GM18508 (cell line): Measurements from ENCODE around the gene PTPRM.

Source experiments
- ATAC-seq: cut with Tn5 transposase; IDR thresholded peaks from one replicate; pipeline ENCODE4 v1.9.1; 2021; ENCODE audit warnings: moderate number of reproducible peaks; ENCODE audit not compliant: insufficient read depth, unreplicated experiment

The PTPRM gene

GRCh38 chr18:7749008-7749405 is 181.9 kb downstream of the PTPRM start:
- no peak for ATAC-seq

DNA sequence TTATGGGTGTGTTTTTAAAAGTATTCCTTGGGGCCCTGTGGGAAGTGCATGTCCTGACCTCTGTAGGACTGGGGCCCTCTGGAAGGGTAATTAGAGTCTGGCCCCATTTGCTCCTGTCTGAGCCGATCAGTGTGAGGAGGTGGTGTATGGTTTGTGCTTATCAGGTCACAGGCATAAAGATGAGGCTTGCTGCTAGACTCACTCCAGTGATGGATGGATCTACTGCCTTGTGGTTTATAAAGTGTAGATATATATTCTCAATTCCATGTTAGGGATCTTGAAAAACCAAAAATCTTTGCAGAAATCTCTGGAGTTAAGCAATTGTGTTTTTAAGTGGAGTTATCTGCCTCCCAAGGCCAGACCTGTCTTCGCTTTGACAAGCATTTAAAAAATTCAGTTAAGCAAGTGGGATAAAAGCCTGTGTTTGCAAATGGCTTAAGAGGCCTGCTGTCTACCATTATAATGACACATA is 182.4 kb downstream of the PTPRM start:
- ATAC-seq: no peak

DNA sequence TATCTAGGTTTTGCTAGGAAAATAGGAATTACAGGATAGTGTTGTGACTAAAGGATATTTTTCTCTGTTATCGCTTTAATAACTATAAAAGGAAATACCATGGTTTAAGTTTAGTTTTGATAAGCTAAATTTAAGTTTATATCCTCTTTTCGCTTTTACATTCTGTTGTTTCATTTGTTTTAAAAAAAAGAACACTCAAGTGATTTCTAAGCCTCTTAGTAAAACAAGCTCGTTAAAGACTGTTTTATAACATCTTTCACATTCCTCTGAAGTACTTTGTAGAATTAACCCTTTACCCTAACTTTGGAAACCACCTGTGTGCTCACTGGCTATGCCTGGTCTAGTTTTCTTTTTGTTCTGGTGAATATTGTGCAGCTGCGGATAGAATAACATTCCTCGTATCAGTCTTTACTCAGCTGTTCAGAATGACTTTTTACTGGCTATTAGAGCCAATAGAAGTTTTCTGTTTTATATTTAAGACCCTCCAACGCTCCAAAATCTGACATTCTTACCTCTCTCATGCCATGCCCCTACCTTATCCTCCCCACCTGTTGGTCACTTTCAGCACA is 183.1 kb downstream of the PTPRM start:
- ATAC-seq: no peak

DNA sequence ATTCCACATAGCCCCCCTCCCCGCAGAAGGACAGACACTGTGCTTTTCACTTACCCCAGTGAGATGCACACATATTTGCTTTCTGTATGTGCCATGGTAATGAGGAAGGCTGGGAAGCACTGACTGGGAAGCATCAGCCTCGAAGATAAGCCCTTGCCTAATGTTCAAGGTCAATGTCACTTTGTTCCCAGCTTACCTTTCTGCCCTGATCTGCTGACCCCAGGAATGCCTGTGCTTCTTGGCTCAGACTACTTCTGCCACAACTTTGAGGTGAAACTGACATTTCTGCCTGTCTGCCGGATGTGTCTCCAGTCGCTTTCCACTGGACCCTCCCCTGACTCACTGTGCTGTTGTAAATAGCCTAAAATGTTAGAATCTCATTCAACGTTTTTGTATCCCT is 183.8 kb downstream of the PTPRM start:
- ATAC-seq: no peak

DNA sequence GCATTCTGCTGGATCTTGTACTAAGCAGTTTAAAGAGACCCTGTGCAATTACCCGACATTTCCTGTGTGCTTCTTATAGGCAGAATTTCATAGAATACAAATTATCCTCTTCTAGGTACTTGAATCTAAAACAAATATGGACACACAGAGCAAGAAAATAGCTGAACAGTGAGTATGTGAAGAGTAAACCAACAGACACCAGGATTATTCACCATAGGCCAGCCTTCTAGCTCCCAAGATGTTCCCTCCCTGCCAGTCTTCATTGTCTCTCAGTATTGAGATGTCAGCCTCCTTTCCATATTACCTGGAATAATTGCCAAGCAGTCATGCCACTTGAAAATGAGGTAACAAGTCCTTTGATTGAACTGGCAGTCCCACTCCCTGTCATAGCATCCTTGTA is 187.1 kb downstream of the PTPRM start:
- no peak for ATAC-seq

GRCh38 chr18:7754725-7755181 is 187.6 kb downstream of the PTPRM start:
- ATAC-seq: no peak

GRCh38 chr18:7755753-7756475 is 188.8 kb downstream of the PTPRM start:
- ATAC-seq: no peak

DNA sequence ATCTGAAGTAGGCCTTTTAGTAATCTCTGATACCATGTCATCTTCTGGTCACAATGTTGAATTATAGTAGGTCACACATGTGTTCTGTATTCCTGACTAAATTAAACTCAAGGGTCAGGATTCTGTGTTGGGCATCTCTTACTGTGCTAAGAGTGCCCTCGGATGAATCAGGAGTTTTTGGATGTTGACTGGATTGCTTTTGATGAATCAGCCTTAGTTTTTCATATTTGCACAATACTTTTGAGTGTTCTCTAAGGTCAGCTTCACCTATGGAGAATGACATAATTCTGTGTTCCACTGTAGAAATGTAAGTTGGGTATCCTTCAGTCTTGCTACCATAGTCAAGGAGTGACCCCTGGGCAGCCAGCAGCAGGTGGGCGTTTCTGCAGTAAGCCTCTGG is 190.1 kb downstream of the PTPRM start:
- ATAC-seq: no peak

DNA sequence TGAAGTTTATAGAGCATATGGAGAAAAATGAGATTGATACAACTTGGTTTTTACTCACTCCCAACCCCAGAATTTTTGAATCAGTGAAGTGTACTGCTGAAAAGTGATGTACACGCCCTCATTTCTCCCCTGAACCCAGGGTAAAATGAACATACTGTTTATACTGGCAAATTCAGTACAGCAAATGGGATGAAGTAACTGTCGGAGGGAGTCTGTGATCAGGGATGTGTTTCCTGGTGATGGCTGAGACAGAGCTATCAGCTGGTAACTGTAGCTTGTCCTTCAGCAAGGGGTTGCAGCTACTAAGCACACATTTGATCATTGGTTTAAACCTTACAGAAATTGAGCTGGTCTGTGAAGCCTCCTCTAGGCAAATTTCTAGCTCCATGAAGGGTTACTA is 191.6 kb downstream of the PTPRM start:
- no peak for ATAC-seq

GRCh38 chr18:7760967-7761948 is 194.1 kb downstream of the PTPRM start:
- ATAC-seq: no peak

- no peak for ATAC-seq
These were observed 197.3 kb downstream of the PTPRM start for GRCh38 chr18:7764405-7764804.

DNA sequence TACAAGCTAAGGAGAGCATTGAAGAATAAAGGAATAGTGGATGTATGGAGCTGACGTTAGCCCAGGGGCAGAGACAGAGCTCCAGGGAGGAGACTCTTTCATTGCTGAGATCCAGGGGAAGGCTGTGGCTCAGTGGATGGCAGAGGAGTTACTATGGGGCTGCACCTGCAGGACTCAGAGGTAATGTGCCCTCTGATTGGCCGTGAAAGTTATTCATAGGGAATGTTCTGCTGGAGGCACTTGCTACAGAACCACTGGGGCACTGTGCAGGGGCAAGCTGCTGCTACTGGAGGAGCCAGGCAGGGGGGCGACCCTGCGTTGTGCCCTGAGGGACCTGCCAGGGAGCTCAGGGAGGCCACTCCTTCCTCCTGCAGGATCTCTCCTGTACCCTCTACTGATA is 199.2 kb downstream of the PTPRM start:
- ATAC-seq: no peak

DNA sequence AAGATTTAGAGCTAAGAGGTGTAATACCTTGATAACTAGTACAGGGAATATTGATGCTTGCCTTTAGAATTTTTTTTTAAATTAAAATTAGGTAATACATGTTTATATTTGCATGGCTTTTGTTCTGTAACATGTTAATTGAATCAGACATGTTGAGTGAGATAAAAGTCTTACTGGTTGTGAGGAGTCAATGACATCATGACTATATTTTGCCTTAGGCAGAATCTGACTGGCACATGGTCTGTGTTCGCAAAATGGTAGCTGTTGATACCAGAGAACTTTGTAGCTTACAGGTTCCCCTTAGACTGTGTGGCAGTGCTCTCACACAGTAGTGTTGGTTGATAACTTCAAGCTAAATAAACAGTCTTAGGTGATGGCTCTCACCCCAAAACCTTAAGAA is 199.7 kb downstream of the PTPRM start:
- ATAC-seq: no peak

- ATAC-seq: no peak
These were observed 203.8 kb downstream of the PTPRM start for GRCh38 chr18:7770908-7771307.

- ATAC-seq: no peak
These were observed 205.4 kb downstream of the PTPRM start for GRCh38 chr18:7772510-7772888.

GRCh38 chr18:7772951-7773350 is 205.8 kb downstream of the PTPRM start:
- no peak for ATAC-seq

DNA sequence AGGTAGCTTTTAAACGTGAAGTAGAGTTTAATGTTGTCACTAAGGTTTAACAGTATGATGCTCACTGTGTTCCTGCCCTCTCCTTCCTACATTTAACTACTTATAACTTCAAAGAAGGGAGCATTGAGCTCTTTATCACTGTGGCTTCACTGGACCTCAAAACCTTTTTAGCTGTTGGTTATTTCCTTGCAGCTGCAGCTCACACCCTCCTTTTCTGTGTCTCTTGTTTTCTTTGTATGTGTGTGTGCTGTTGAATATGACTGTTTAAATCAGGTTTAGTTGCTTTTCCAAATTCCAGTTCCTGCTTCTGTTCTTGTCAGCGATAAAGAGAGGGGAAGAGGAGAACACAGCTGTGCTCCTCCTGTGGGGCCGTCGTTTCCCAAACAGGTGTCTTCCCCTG is 208.0 kb downstream of the PTPRM start:
- ATAC-seq: no peak

DNA sequence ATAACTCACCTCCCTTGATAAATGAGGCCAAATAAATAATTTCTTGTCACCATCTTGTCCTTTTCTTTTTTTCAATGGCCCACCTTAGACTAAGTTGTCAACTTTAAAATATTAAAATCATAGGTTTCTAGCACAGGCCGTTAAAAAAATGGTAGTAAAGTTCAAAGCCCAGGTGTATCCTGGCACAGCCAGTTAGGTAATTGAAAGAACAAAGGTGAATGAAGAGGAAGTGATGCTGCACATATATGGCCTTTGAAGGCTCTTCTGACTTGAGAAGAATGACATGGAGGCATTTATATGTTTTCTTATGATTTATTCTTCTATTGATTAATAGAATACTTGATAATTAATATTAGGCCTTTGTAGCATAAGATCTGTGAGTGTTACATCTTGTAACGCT is 208.7 kb downstream of the PTPRM start:
- ATAC-seq: no peak

DNA sequence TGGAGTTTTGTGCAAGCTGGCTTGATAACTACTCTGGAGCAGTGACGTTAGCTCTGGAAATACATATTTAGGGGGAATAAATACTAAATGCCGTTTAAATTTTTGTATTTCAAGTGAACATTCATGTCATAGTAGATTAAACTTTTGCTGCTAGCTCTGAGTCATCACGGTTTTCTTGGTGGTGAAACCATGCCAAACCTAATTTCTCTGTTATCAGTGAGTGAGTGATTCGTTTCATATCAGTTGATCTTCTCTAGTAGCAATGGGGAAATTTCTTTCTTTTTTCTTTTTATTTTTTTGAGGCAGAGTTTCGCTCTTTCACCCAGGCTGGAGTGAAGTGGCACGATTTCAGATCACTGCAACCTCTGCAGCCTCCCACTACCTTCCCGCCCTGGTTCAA is 211.1 kb downstream of the PTPRM start:
- no peak for ATAC-seq

- ATAC-seq: no peak
These were observed 212.1 kb downstream of the PTPRM start for GRCh38 chr18:7779211-7779610.

DNA sequence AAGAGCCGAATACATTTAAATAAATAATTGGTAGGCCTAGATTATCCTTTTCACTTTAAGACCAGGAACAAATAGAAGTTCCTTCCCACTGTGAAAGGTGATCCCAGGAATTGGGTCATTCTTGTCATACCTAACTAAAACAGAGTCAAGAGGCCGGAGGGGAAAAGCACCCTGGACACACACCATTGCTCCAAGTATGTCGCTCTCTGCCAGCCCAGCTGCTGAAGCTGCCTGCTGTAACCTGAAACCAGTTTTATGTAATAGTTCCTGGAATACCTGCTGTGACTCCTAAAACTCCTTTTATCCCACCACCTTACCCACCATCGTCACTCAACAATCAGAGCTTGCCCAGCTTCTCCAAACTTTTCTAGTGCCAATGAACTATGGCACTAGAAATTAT is 217.1 kb downstream of the PTPRM start:
- no peak for ATAC-seq
